Measurements from ENCODE around the gene MEIOSIN.

- TF ChIP-seq EZH2 (IDR thresholded peaks at IDR 0.05): no peak
- peak; percentile 31; the same call in 1 of the 2 replicates for TF ChIP-seq POLR2AphosphoS5 (IDR thresholded peaks at IDR 0.05; ENCODE audit: borderline replicate concordance, low read depth, low read length)
- TF ChIP-seq FOXP2 (optimal IDR thresholded peaks at IDR 0.05; ENCODE audit: control extremely low read depth, extremely low read length, insufficient read depth): no peak
Measured at GRCh38 chr19:45764945-45765701, 31.9 kb downstream of the MEIOSIN start.
